GM15510 (cell line): ENCODE measurements around the gene EPN2.

Experiments used
- POLR2A ChIP-seq: IDR thresholded peaks from 3 replicates; pipeline ENCODE4 v1.6.1; 2011; ENCODE audit warnings: borderline replicate concordance; ENCODE audit not compliant: insufficient read length; ENCODE audit errors: extremely low read depth

EPN2 gene

GRCh38 chr17:19322129-19322505, 85.0 kb downstream of the EPN2 start:
- TF ChIP-seq POLR2A, result no peak

- TF ChIP-seq POLR2A, result no peak
Measured at GRCh38 chr17:19322861-19323260, 85.7 kb downstream of the EPN2 start.

- no peak for TF ChIP-seq POLR2A
Measured at GRCh38 chr17:19325542-19325941, 88.4 kb downstream of the EPN2 start.

DNA sequence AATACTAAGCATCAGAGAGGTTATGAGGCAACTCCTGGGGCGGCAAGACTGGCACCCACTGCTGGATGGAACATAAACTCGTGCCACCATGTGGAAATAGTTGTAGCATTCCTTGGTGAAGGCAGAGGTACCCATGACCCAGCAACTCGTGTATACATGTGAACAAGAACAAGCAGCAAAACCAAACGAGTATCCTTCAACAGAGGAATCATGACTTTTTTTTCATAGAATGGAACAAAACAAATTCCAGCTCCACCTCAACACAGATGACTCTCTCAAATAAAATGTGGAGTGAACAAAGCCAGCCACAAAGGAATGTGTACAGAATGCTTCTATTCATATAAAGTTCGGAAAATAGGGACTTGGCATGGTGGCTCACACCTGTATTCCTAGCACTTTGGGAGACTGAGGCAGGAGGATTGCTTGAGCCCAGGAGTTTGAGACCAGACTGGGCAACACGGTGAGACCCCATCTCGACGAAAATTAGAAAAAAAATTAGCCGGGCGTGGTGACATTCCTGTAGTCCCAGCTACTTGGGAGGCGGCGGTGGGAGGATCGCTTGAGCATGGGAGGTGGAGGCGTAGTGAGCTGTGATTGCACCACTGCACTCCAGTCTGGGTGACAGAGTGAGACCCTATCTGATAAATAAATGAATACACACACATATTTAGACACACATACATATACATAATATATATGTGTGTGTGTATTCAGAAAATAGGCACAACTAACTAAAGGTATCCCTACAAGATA, 90.0 kb downstream of the EPN2 start:
- TF ChIP-seq POLR2A, result no peak

DNA sequence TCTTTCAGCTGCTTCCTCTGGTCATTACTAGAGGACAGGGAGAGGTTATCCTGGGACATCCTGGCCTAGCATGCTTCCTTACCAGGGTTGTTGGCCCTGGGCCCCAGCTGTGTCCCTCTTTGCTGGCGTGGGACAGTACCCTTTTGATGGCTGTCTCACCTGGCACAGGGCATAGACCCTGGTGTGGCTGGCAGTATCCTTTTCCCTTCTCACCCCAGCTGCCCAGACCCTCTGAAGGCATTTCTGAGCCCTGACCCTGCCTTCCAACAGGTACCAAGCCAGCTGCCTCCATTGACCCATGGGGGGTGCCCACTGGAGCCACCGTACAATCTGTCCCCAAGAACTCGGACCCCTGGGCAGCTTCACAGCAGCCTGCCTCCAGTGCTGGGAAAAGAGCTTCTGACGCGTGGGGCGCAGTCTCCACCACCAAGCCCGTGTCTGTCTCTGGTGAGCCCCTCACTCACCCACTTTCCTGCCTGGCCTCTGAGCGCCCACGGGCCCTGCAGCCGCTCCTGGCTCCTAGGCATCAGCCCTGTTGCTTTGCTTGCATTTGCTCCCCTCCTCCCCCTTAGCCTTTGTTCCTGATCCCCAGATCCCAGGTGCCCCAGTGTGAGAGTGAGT, 91.4 kb downstream of the EPN2 start:
- no peak for TF ChIP-seq POLR2A

DNA sequence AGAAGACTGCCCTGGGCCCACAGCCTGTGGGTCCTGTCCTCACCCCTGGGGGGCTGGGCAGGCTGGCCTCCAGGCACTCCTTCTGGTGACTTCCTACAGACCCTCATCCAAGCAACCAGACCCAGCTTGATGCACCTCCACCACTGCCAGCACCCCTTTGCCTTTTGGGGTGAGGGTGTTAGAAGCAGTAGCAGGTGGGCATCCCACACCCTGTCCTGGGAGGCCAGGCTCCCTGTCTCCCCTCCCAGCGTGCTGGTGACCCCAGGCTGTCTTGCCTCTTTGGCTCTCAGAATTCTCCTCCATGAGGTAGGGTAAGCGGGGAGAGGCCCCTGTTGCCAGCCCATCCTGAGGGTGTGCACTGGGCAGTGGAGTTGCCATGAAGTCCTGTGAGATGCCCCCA, 92.0 kb downstream of the EPN2 start:
- no peak for TF ChIP-seq POLR2A

DNA sequence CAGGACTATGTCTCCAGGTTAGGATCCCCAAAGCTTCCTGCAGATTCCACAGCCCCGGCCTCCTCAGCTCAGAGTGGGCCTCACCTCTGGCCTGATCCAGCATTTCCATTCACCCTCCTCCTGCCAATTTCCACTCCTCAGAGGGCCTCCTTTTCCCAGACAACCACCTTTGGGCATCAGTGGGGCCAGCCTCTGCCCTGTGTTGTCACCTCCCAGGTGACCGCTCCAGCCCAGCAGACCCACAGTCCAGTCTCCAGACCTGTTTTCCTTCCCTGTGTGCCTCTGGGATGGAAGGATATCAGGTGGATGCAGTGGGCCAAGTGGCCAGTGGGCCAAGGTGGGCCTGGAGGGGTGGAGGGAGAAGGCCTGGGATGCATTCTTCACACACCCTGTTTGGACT, 92.7 kb downstream of the EPN2 start:
- no peak for TF ChIP-seq POLR2A

- no peak for TF ChIP-seq POLR2A
Measured at GRCh38 chr17:19330271-19330670, 93.1 kb downstream of the EPN2 start.

DNA sequence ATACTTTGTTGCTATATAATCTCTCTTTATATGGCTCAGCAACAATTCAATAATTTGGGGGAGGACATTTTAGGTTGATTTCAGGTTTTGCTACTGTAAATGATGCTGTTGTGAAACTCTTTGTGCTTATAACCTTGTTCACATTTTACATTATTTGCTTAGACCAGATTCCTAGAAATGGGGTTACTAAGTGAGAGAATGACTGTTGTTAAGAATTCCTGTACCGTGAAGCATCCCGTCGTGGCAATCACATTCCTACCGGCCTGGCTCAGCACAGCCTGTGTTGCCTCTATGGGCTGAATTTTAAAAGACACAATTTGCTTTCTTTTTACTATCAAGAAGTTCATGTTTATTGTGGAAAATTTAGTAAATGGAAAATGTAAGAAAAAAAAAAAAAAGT, 94.0 kb downstream of the EPN2 start:
- TF ChIP-seq POLR2A, result no peak

- TF ChIP-seq POLR2A, result no peak
Measured at GRCh38 chr17:19331543-19332245, 94.5 kb downstream of the EPN2 start.

- TF ChIP-seq POLR2A, result no peak
Measured at GRCh38 chr17:19332371-19333131, 95.4 kb downstream of the EPN2 start.

GRCh38 chr17:19333132-19333440, 95.9 kb downstream of the EPN2 start:
- no peak for TF ChIP-seq POLR2A

DNA sequence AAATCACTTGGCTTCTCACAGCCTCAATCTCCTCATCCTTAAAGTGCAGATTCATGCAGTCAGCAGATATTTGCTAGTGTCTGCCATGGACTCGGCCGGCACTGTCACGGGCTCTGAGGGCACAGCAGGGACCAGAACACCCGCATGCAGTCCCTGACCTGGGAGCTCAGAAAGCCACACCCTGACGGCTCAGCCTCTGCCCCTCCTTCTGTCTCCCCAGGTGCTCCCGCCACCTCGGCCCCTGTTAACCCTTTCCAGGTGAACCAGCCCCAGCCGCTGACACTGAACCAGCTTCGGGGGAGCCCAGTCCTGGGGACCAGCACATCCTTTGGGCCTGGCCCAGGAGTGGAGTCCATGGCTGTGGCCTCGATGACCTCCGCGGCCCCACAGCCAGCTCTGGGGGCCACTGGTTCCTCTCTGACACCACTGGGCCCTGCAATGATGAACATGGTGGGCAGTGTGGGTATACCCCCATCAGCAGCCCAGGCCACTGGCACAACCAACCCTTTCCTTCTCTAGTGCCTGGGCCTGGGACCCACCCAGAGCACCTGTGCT, 96.6 kb downstream of the EPN2 start:
- no peak for TF ChIP-seq POLR2A

DNA sequence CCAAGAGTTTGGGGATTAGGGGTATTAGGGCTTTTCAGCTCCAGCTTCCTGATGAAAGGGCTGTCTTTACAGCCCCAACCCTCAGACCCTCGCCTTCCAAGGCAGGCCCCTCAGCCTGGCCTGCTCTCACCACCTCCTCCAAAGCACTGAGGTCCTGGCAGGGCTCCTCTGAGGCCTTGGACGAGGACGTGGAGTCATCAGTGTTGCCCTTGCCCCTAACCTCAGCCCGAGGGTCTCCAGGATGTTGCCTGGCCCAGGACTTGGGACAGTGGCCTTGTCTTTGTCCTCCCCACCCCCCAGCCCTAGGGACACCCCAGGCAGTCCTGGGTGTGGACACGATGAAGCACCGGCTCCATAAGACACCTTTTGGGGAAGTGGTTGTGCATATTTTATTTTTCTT, 97.2 kb downstream of the EPN2 start:
- no peak for TF ChIP-seq POLR2A
